OCI-LY7 (cell line): ENCODE measurements around the gene ZCWPW2. TPM values are rescaled to one million over a fixed set of nuclear protein-coding genes. Genes with fewer than 3 reads are reported as not detected.

Experiments
- BruUV-seq: library from RNA; stranded (reverse); fragments of 400-500 nt; replicated peaks from 2 replicates; lab custom pipeline; 2021; lab: Mats Ljungman, UMichigan
- CTCF ChIA-PET: fragments of 300-600 bp; sonication (Branson Sonifier 250); formaldehyde crosslinking; loops from one replicate; lab custom pipeline; 2022; ENCODE audit warnings: antibody characterized with exemption; ENCODE audit not compliant: unreplicated experiment; lab: Charles Lee
- POLR2A ChIA-PET: fragments of 300-600 bp; sonication (Branson Sonifier 250); formaldehyde crosslinking; loops from one replicate; lab custom pipeline; 2022; ENCODE audit warnings: antibody characterized with exemption; lab: Charles Lee
- DNase-seq: peaks from one replicate; pipeline ENCODE4 v3.0.0-alpha.2; 2015; ENCODE audit warnings: low spot score
- H2AFZ ChIP-seq: fragments of 200-600 bp; sonication (generic), shearing (Covaris generic); 2 replicates; pipeline ENCODE4 v1.6.1; 2014; ENCODE audit warnings: mild to moderate bottlenecking, antibody characterized with exemption, low read length, moderate library complexity
- H3K27ac ChIP-seq: fragments of 200-600 bp; sonication (generic); 2 replicates; pipeline ENCODE4 v1.5.1; 2014; ENCODE audit warnings: mixed run types, low read depth, mild to moderate bottlenecking, moderate library complexity, low read length, inconsistent platforms; ENCODE audit not compliant: poor library complexity, severe bottlenecking
- H3K36me3 ChIP-seq: fragments of 200-600 bp; sonication (generic); 2 replicates; pipeline ENCODE4 v1.6.1; 2014; ENCODE audit warnings: mild to moderate bottlenecking, antibody characterized with exemption, low read length, moderate library complexity, mixed read lengths; ENCODE audit not compliant: insufficient read depth
- H3K4me1 ChIP-seq: fragments of 200-600 bp; sonication (generic); 2 replicates; pipeline ENCODE4 v1.5.1; 2014; ENCODE audit warnings: mild to moderate bottlenecking, low read length; ENCODE audit not compliant: insufficient read depth, poor library complexity, severe bottlenecking
- H3K4me2 ChIP-seq: fragments of 200-600 bp; sonication (generic); 2 replicates; pipeline ENCODE4 v1.6.1; 2014; ENCODE audit warnings: mild to moderate bottlenecking, low read length
- H3K4me3 ChIP-seq: fragments of 200-600 bp; sonication (generic); 2 replicates; pipeline ENCODE4 v1.5.1; 2014; ENCODE audit warnings: mild to moderate bottlenecking, low read depth, low read length; ENCODE audit not compliant: poor library complexity, severe bottlenecking
- H3K79me2 ChIP-seq: fragments of 200-600 bp; sonication (generic); 2 replicates; pipeline ENCODE4 v1.6.1; 2016; ENCODE audit warnings: low read depth, mild to moderate bottlenecking, low read length, moderate library complexity, mixed read lengths; ENCODE audit not compliant: insufficient read depth
- H3K9me2 ChIP-seq: fragments of 200-600 bp; sonication (generic); 2 replicates; pipeline ENCODE4 v1.6.1; 2016; ENCODE audit warnings: mild to moderate bottlenecking, low read length, mixed read lengths; ENCODE audit not compliant: insufficient read depth
- H3K9me3 ChIP-seq: fragments of 200-600 bp; sonication (generic); 2 replicates; pipeline ENCODE4 v1.6.1; 2014; ENCODE audit warnings: mild to moderate bottlenecking, mixed run types, low read length, mixed read lengths
- H4K20me1 ChIP-seq: fragments of 200-600 bp; sonication (generic); 2 replicates; pipeline ENCODE4 v1.6.1; 2014; ENCODE audit warnings: mild to moderate bottlenecking, antibody characterized with exemption, low read length, moderate library complexity, mixed read lengths; ENCODE audit not compliant: insufficient read depth
- CTCF ChIP-seq: fragments of 200-600 bp; sonication (generic); conservative IDR thresholded peaks from 2 replicates; pipeline ENCODE4 v1.5.1; 2014; ENCODE audit warnings: mild to moderate bottlenecking, antibody characterized with exemption, low read length, moderate library complexity, mixed read lengths
- EZH2phosphoT487 ChIP-seq: fragments of 200-600 bp; sonication (generic); IDR thresholded peaks from 2 replicates; pipeline ENCODE4 v1.6.1; 2018; ENCODE audit warnings: low read depth, borderline replicate concordance, mild to moderate bottlenecking, mixed run types, antibody characterized with exemption, low read length, moderate library complexity, mixed read lengths
- intact Hi-C: fragments of 100-400 bp; cut with micrococcal nuclease; formaldehyde crosslinking; loops from one replicate; pipeline ENCODE4 v1.10.0; 2022; ENCODE audit not compliant: unreplicated experiment
- total RNA-seq, 2 experiments: library from RNA; depleted of rRNA in 1 of 2; stranded (reverse); fragments of >200 nt in 1 of 2; shearing (Covaris generic) in 1 of 2; gene quantifications; 2 replicates each; pipeline ENCODE4 v1.2.3, GENCODE V29; 2014 to 2022

ZCWPW2 gene
- total RNA-seq, 2 experiments from 2014 or later, result 0.32 TPM; not detected in 1

GRCh38 chr3:28386049-28386448 is 37.5 kb downstream of the ZCWPW2 start:
- POLR2A ChIA-PET, result no interaction called here

GRCh38 chr3:28388978-28389377 is 40.5 kb downstream of the ZCWPW2 start:
- POLR2A ChIA-PET, result interaction anchor here (0.6 kb wide), 1 partner anchor 461 kb away, joined by 3 read pairs; no protein-coding TSS in a partner anchor
- H3K9me3 ChIP-seq, result no peaks in the 10 kb centered on the region

More at GRCh38 chr3:28386049-28386448, 37.5 kb downstream of the ZCWPW2 start:
- DNase-seq, result no peak
- no peaks in the 10 kb centered on the region for H3K4me1 ChIP-seq
- CTCF ChIA-PET, result no interaction called here
- H3K36me3 ChIP-seq, result no peaks in the 10 kb centered on the region
- no peak overlapping the region for H3K4me3 ChIP-seq
- H3K27ac ChIP-seq, result no peak overlapping the region
- H3K79me2 ChIP-seq, result no peaks in the 10 kb centered on the region
- no peaks in the 10 kb centered on the region for H4K20me1 ChIP-seq
- BruUV-seq, result no TSS peak
- TF ChIP-seq EZH2phosphoT487 (no peak), CTCF (no peak)
- intact Hi-C loops, result no loop called here
- H2AFZ ChIP-seq, result no peak overlapping the region
- H3K9me2 ChIP-seq, result no peaks in the 10 kb centered on the region
- no peak overlapping the region for H3K4me2 ChIP-seq
- no peaks in the 10 kb centered on the region for H3K9me3 ChIP-seq

GRCh38 chr3:28399206-28399605 is 50.7 kb downstream of the ZCWPW2 start:
- Histone ChIP-seq H3K4me2 (no peak overlapping the region), H3K27ac (no peak overlapping the region), H2AFZ (no peak overlapping the region), H3K36me3 (no peaks in the 10 kb centered on the region), H3K79me2 (no peaks in the 10 kb centered on the region), H3K4me3 (no peak overlapping the region), H3K4me1 (no peaks in the 10 kb centered on the region), H4K20me1 (no peaks in the 10 kb centered on the region), H3K9me3 (no peaks in the 10 kb centered on the region), H3K9me2 (no peaks in the 10 kb centered on the region)
- no peak for TF ChIP-seq CTCF
- no peak for TF ChIP-seq EZH2phosphoT487
- intact Hi-C loops, result no loop called here
- ChIA-PET POLR2A (interaction anchor here (0.6 kb wide), 1 partner anchor 77 kb away, joined by 3 read pairs; no protein-coding TSS in a partner anchor), CTCF (no interaction called here)
- BruUV-seq, result no TSS peak
- no peak for DNase-seq

More at GRCh38 chr3:28388978-28389377, 40.5 kb downstream of the ZCWPW2 start:
- H3K36me3 ChIP-seq, result no peaks in the 10 kb centered on the region
- CTCF ChIA-PET, result no interaction called here
- H3K4me2 ChIP-seq, result no peak overlapping the region
- H3K9me2 ChIP-seq, result no peaks in the 10 kb centered on the region
- H3K79me2 ChIP-seq, result no peaks in the 10 kb centered on the region
- no peak overlapping the region for H2AFZ ChIP-seq
- intact Hi-C loops, result no loop called here
- DNase-seq, result no peak
- no peak overlapping the region for H3K27ac ChIP-seq
- BruUV-seq, result no TSS peak
- no peak for TF ChIP-seq EZH2phosphoT487
- no peaks in the 10 kb centered on the region for H3K4me1 ChIP-seq
- H4K20me1 ChIP-seq, result no peaks in the 10 kb centered on the region
- H3K4me3 ChIP-seq, result no peak overlapping the region
